NCI-H460 (cell line): ENCODE results near the gene RBL2. TPM values are rescaled to one million over a fixed set of nuclear protein-coding genes. Genes with fewer than 3 reads are reported as not detected.
A peak's percentile ranks its signal among the peaks of the same experiment; 100 is the strongest.

Experiments
- DNase-seq: peaks from one replicate; pipeline ENCODE4 v3.0.0-alpha.2; 2016; ENCODE audit warnings: low read depth; ENCODE audit errors: extremely low read depth
- total RNA-seq: library from RNA; depleted of rRNA; stranded (reverse); fragments of >200 nt; shearing (Covaris generic); gene quantifications from 2 replicates; pipeline ENCODE4 v1.2.3, GENCODE V29; 2014

The RBL2 gene
- total RNA-seq, 1 experiment from 2014 or later, result 40.2 TPM

GRCh38 chr16:53445534-53445933 is 11.3 kb downstream of the RBL2 start:
- DNase-seq, result no peak

GRCh38 chr16:53446090-53446489 is 11.8 kb downstream of the RBL2 start:
- DNase-seq, result no peak

GRCh38 chr16:53449816-53450517 is 15.7 kb downstream of the RBL2 start:
- no peak for DNase-seq

GRCh38 chr16:53453928-53454327 is 19.7 kb downstream of the RBL2 start:
- DNase-seq, result no peak

GRCh38 chr16:53456625-53457024 is 22.4 kb downstream of the RBL2 start:
- no peak for DNase-seq

- no peak for DNase-seq
These were observed 23.4 kb downstream of the RBL2 start for GRCh38 chr16:53457670-53458069.

- DNase-seq, result no peak
These were observed 24.4 kb downstream of the RBL2 start for GRCh38 chr16:53458635-53459034.

GRCh38 chr16:53465606-53466280 is 31.5 kb downstream of the RBL2 start:
- peak; percentile 12 for DNase-seq

GRCh38 chr16:53476867-53477266 is 42.6 kb downstream of the RBL2 start:
- DNase-seq, result no peak

GRCh38 chr16:53478965-53479364 is 44.7 kb downstream of the RBL2 start:
- no peak for DNase-seq

GRCh38 chr16:53480394-53480793 is 46.1 kb downstream of the RBL2 start:
- DNase-seq, result no peak

GRCh38 chr16:53482123-53482522 is 47.9 kb downstream of the RBL2 start:
- DNase-seq, result no peak

- no peak for DNase-seq
These were observed 50.3 kb downstream of the RBL2 start for GRCh38 chr16:53484542-53484941.

- DNase-seq, result no peak
These were observed 52.0 kb downstream of the RBL2 start for GRCh38 chr16:53486230-53486629.

GRCh38 chr16:53489755-53490154 is 55.5 kb downstream of the RBL2 start:
- DNase-seq, result no peak

GRCh38 chr16:53492503-53492902 is 58.2 kb downstream of the RBL2 start:
- DNase-seq, result no peak

GRCh38 chr16:53494636-53495035 is 60.4 kb downstream of the RBL2 start:
- DNase-seq, result no peak

- no peak for DNase-seq
These were observed 61.1 kb downstream of the RBL2 start for GRCh38 chr16:53495325-53495724.

- no peak for DNase-seq
These were observed 64.7 kb downstream of the RBL2 start for GRCh38 chr16:53498984-53499383.

GRCh38 chr16:53501216-53501859 is 67.1 kb downstream of the RBL2 start:
- DNase-seq, result no peak

GRCh38 chr16:53502331-53503269 is 68.3 kb downstream of the RBL2 start, which contains the start of gene AKTIP:
Gene AKTIP (minus strand): TSS chr16:53503209. CDS start chr16:53500259, 2,950 bp downstream.
- no peak for DNase-seq
